AG04450 (cell line): ENCODE results near the gene PRKG1. TPM values are rescaled to one million over a fixed set of nuclear protein-coding genes. Genes with fewer than 3 reads are reported as not detected.

ENCODE experiments used
- CTCF ChIA-PET: fragments of 300-600, 350-600 bp; formaldehyde crosslinking; extraction: SDS; loops from one replicate; lab custom pipeline; 2022; ENCODE audit warnings: antibody characterized with exemption, inconsistent platforms; lab: Charles Lee
- POLR2A ChIA-PET: fragments of 350-600 bp; formaldehyde crosslinking; extraction: SDS; loops from one replicate; lab custom pipeline; 2021; ENCODE audit warnings: antibody characterized with exemption, inconsistent platforms; lab: Yijun Ruan, JAX
- DNase-seq: peaks from one replicate; pipeline ENCODE4 v3.0.0-alpha.2; 2011; ENCODE audit warnings: low read depth, low spot score
- H3K27ac ChIP-seq: one replicate; pipeline ENCODE4 v1.5.1; 2012; ENCODE audit warnings: low read depth, low read length, control low read depth
- H3K27me3 ChIP-seq: one replicate; pipeline ENCODE4 v1.6.0; 2012; ENCODE audit warnings: low read length; ENCODE audit not compliant: control insufficient read depth, insufficient read depth
- H3K4me3 ChIP-seq: 2 replicates; pipeline ENCODE4 v1.5.1; 2011; ENCODE audit warnings: mild to moderate bottlenecking, low read depth, low read length, control low read depth
- H3K9me3 ChIP-seq: 2 replicates; pipeline ENCODE4 v1.5.1; 2012; ENCODE audit warnings: low read length; ENCODE audit not compliant: control insufficient read depth, insufficient read depth
- polyA plus RNA-seq: library from polyadenylated mRNA; depleted of rRNA; stranded (reverse); fragments of >200 nt; gene quantifications from 2 replicates; pipeline ENCODE4 v1.2.3, GENCODE V29; 2011
- TF ChIP-seq, protein P1 (sequence below): IDR thresholded peaks from 2 replicates; pipeline ENCODE4 v1.5.1; 2011; ENCODE audit warnings: low read depth, low read length, control low read depth, inconsistent platforms

The PRKG1 gene
- polyA plus RNA-seq, 1 experiment = 19.0 TPM

DNA sequence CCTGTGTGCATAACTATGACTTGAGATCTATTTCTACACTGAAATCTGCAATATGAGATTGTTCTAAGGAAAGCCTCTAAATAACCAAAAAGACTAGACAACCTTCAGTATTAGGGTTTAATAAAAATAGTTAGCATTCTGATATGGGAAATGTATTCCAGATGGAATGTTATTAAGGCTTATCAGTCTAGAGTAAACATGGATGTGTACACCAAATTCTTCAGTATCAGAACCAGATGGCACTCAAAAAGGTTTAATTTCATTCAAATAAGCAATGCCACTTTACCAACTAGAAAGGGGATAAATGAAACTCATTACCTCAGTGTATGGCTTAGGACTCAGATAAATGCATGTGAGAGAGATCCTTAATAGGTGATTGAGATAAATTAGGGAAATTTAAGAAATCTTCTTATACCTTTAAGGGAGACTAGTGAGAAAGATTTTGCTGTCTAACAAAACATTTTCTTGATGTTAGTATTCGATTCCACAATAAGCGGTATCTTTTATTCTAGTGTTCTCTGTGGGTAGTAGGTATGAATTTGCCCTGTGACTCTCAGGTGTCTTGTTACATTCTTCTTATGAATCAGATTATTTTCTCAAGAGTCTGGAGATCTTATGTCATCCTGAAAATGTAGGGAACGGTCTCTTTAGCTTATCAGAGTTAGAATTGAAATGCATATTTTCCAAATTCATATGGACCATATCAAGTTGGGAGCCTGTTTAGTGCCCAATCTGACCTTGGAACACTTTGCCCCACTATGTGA lies 159.2 kb downstream of the PRKG1 start:
- Histone ChIP-seq H3K4me3 (no peak overlapping the region), H3K27ac (no peak overlapping the region), H3K9me3 (no peaks in the 10 kb centered on the region), H3K27me3 (no peaks in the 10 kb centered on the region)
- ChIA-PET CTCF (interaction anchor here (1.1 kb wide), 1 partner anchor 170 kb away, joined by 3 read pairs; no protein-coding TSS in a partner anchor), POLR2A (no interaction called here)
- TF ChIP-seq, protein P1, sequence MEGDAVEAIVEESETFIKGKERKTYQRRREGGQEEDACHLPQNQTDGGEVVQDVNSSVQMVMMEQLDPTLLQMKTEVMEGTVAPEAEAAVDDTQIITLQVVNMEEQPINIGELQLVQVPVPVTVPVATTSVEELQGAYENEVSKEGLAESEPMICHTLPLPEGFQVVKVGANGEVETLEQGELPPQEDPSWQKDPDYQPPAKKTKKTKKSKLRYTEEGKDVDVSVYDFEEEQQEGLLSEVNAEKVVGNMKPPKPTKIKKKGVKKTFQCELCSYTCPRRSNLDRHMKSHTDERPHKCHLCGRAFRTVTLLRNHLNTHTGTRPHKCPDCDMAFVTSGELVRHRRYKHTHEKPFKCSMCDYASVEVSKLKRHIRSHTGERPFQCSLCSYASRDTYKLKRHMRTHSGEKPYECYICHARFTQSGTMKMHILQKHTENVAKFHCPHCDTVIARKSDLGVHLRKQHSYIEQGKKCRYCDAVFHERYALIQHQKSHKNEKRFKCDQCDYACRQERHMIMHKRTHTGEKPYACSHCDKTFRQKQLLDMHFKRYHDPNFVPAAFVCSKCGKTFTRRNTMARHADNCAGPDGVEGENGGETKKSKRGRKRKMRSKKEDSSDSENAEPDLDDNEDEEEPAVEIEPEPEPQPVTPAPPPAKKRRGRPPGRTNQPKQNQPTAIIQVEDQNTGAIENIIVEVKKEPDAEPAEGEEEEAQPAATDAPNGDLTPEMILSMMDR = no peak
- no peak for DNase-seq

DNA sequence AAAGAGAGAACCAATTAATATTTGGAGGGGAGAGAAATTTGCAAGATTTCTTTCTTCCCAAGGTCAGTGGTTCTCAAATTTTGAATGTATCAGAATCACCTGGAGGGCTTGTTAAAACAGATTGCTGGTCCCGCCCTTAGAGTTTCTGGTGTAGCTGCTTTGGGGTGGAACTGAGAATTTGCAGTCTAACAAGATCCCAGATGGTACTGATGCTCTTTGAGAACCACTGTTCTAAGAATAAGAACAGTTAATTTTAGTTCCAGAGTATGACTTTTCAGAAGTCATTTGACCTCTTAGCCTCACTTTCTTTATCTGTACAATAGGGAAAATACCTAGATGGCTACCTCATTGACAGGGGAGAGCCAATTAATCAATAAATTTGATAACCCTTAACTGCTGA lies 161.6 kb downstream of the PRKG1 start:
- Histone ChIP-seq H3K27ac (no peak overlapping the region), H3K9me3 (no peaks in the 10 kb centered on the region), H3K27me3 (no peaks in the 10 kb centered on the region), H3K4me3 (no peak overlapping the region)
- ChIA-PET POLR2A (no interaction called here), CTCF (no interaction called here)
- TF ChIP-seq, protein P1 = no peak
- no peak for DNase-seq

DNA sequence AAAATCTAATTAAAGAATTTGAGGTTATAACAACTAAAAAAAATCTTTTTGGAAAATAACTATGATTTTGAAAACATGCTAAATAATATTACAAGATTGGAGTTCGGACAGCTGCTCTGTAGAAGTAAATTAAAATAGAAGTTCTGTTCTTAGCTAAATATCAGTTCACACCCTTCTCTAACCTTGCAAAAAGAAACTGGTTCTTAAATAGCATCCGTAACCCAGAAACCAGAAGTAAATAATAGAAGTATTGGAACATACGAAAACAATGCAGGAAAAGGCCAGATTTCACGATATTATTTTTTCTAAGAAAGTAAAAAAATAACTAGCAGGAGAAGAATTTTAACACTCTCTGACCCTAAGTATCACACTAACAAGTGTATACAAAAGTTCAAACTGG lies 164.7 kb downstream of the PRKG1 start:
- POLR2A ChIA-PET = no interaction called here

DNA sequence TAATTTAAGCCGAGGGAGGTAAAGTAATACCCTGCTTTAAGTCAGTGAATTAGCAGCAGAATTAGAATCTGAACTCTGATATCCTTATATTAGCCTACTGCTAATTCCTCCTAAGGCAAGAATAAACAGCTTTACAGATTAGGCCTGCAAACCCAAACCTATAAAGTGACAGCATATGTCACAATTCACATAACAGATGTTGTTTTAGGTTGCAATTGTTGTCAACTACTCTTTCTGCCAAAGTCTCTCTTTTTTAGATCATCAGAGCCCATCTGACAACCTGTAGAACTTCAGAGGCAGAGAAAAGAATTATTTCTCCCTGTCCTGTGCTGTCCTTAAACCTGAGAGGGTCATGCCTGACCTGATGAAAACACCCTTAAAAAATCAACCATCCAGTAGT lies 167.2 kb downstream of the PRKG1 start:
- POLR2A ChIA-PET = no interaction called here
- H3K27me3 ChIP-seq = no peaks in the 10 kb centered on the region
- H3K4me3 ChIP-seq = no peak overlapping the region
- H3K27ac ChIP-seq = no peak overlapping the region
- DNase-seq = no peak
- TF ChIP-seq, protein P1 = no peak
- H3K9me3 ChIP-seq = no peaks in the 10 kb centered on the region
- CTCF ChIA-PET = no interaction called here

More for the DNA sequence above, 164.7 kb downstream of the PRKG1 start:
- Histone ChIP-seq H3K4me3 (no peak overlapping the region), H3K27ac (no peak overlapping the region), H3K27me3 (no peaks in the 10 kb centered on the region), H3K9me3 (no peaks in the 10 kb centered on the region)
- DNase-seq = no peak
- TF ChIP-seq, protein P1 = no peak
- CTCF ChIA-PET = interaction anchor here (0.7 kb wide), 1 partner anchor 13 kb away, joined by 4 read pairs; no protein-coding TSS in a partner anchor

DNA sequence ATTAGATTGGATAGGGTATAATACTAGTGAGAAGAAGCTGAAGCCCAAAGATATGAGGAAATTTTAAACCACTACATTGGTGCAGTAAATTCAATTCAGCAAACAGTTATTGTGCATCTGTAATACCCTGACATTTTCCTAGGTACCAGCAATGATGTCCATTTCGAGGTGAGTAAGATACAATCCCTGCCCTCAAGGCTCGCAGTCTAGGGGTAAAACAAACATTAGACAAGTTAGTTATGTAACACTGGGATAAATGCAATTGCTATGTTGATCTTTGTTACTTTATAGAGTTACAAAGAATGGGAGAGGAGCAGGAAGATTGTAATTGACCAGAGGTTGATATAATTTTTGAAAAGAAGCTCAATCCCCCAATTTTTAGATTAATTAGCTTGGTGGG lies 168.1 kb downstream of the PRKG1 start:
- ChIA-PET POLR2A (no interaction called here), CTCF (no interaction called here)

More for the DNA sequence above, 168.1 kb downstream of the PRKG1 start:
- Histone ChIP-seq H3K9me3 (no peaks in the 10 kb centered on the region), H3K4me3 (no peak overlapping the region), H3K27ac (no peak overlapping the region), H3K27me3 (no peaks in the 10 kb centered on the region)
- no peak for DNase-seq
- TF ChIP-seq, protein P1 = no peak
